ENCODE measurements around the gene P2RX6.
A peak's percentile ranks its signal among the peaks of the same experiment; 100 is the strongest.
"Not testable (repeated sequence)": the region's sequence is repeated elsewhere in the genome, so short reads cannot be mapped to it uniquely, and the experiment has no call there.

P2RX6 gene

GRCh38 chr22:21031545-21032036, 16.6 kb downstream of the P2RX6 start:
- no peak for DNase-seq (ENCODE audit: low read depth in 3 of 3)

- no peak for DNase-seq (ENCODE audit: low read depth in 3 of 3)
These were observed 17.3 kb downstream of the P2RX6 start, which contains the start of gene SLC7A4 for GRCh38 chr22:21032037-21032867. Gene SLC7A4, minus strand, starts transcription at chr22:21032561. Its CDS starts 749 bp downstream, at chr22:21031812.

GRCh38 chr22:21032868-21033688, 18.1 kb downstream of the P2RX6 start:
- no peak for DNase-seq (ENCODE audit: low read depth in 3 of 3)

GRCh38 chr22:21033895-21034294, 18.9 kb downstream of the P2RX6 start:
- no peak for DNase-seq (ENCODE audit: low read depth in 3 of 3)

- no peak for DNase-seq (ENCODE audit: low read depth in 3 of 3)
These were observed 20.0 kb downstream of the P2RX6 start for GRCh38 chr22:21034989-21035388.

- DNase-seq (ENCODE audit: low read depth in 3 of 3) = no peak
These were observed 23.4 kb downstream of the P2RX6 start for GRCh38 chr22:21038405-21038804.

GRCh38 chr22:21039158-21039557, 24.2 kb downstream of the P2RX6 start:
- not testable (repeated sequence) for DNase-seq (ENCODE audit: low read depth in 3 of 3)

GRCh38 chr22:21041937-21042336, 27.0 kb downstream of the P2RX6 start:
- no peak for DNase-seq (ENCODE audit: low read depth in 3 of 3)

GRCh38 chr22:21042978-21043859, 28.3 kb downstream of the P2RX6 start:
- no peak for DNase-seq (ENCODE audit: low read depth in 3 of 3)

GRCh38 chr22:21043860-21044535, 29.0 kb downstream of the P2RX6 start:
- no peak for DNase-seq (ENCODE audit: low read depth in 3 of 3)

GRCh38 chr22:21044931-21045584, 30.1 kb downstream of the P2RX6 start:
- no peak for DNase-seq (ENCODE audit: low read depth in 3 of 3)

- DNase-seq (ENCODE audit: low read depth in 3 of 3) = peak; percentile 43 to 72 (median 54)
These were observed 30.8 kb downstream of the P2RX6 start, which contains the start of gene LRRC74B for GRCh38 chr22:21045585-21046294. Gene LRRC74B, plus strand, starts transcription at chr22:21045946. Its CDS starts 41 bp downstream, at chr22:21045987.

GRCh38 chr22:21047035-21047661, 32.2 kb downstream of the P2RX6 start:
- DNase-seq (ENCODE audit: low read depth in 3 of 3) = no peak

- DNase-seq (ENCODE audit: low read depth in 3 of 3) = no peak
These were observed 32.8 kb downstream of the P2RX6 start for GRCh38 chr22:21047730-21048129.

GRCh38 chr22:21048448-21048847, 33.5 kb downstream of the P2RX6 start:
- not testable (repeated sequence) for DNase-seq (ENCODE audit: low read depth in 3 of 3)

- not testable (repeated sequence) for DNase-seq (ENCODE audit: low read depth in 3 of 3)
These were observed 34.0 kb downstream of the P2RX6 start for GRCh38 chr22:21048965-21049364.

- no peak for DNase-seq (ENCODE audit: low read depth in 3 of 3)
These were observed 36.3 kb downstream of the P2RX6 start for GRCh38 chr22:21051145-21051830.

- DNase-seq (ENCODE audit: low read depth in 3 of 3) = no peak
These were observed 37.0 kb downstream of the P2RX6 start for GRCh38 chr22:21051831-21052400.

Measured in stimulated activated CD4-positive, alpha-beta T cell treated with anti-CD3 and anti-CD28 coated beads, TNF-alpha, amount 100 ng/mL, for 48 hours (primary cell).